Transverse colon (tissue), 4 donors: Measurements from ENCODE around the gene CCDC201. TPM values are rescaled to one million over a fixed set of nuclear protein-coding genes. Genes with fewer than 3 reads are reported as not detected.
"Not testable (repeated sequence)": the region's sequence is repeated elsewhere in the genome, so short reads cannot be mapped to it uniquely, and the experiment has no call there.

Experiments
- DNase-seq: peaks from one replicate; pipeline ENCODE4 v3.0.0-alpha.2; 2019
- H3K27ac ChIP-seq, 4 donors: fragments of 200-600 bp; sonication (generic); 2 replicates each; pipeline ENCODE4 v1.5.1; 2016 to 2018; ENCODE audit warnings: inconsistent platforms in 4 of 4
- H3K27me3 ChIP-seq: fragments of 200-600 bp; sonication (generic); 2 replicates; pipeline ENCODE4 v1.5.1; 2017; ENCODE audit warnings: inconsistent platforms
- H3K36me3 ChIP-seq, 4 donors: fragments of 200-600 bp; sonication (generic); 2 replicates each; pipeline ENCODE4 v1.5.1; 2017 to 2019; ENCODE audit warnings: inconsistent platforms in 4 of 4
- H3K4me1 ChIP-seq, 4 donors: fragments of 200-600 bp; sonication (generic); 2 replicates each; pipeline ENCODE4 v1.5.1; 2017 to 2020; ENCODE audit warnings: inconsistent platforms in 4 of 4
- H3K4me3 ChIP-seq, 4 donors: fragments of 200-600 bp; sonication (generic); 1 replicate in 1 of 4; 2 replicates in 3 of 4; pipeline versions ENCODE4 v1.5.1 to v1.6.1; 2017 to 2019; ENCODE audit warnings: inconsistent platforms in 4 of 4
- H3K9me3 ChIP-seq, 2 donors: fragments of 200-600 bp; sonication (generic); 2 replicates each; pipeline ENCODE4 v1.5.1; 2017 to 2019; ENCODE audit warnings: inconsistent platforms in 2 of 2
- POLR2AphosphoS5 ChIP-seq, 3 donors: sonication (generic); formaldehyde crosslinking; IDR thresholded peaks; one replicate each; pipeline ENCODE4 v1.6.1; 2016; ENCODE audit warnings: antibody characterized with exemption in 3 of 3
- WGBS, 2 donors: methylation state at CpG; one replicate each; pipeline ENCODE4 v1.1.5; 2018; ENCODE audit warnings: low coverage in 1 of 2; 5-methylcytosine and 5-hydroxymethylcytosine counted together
- in situ Hi-C, 4 donors: fragments of 200-750 bp; cut with MboI; loops; one replicate each; pipeline versions ENCODE4 v1.15.0 to v1.15.1; 2017; ENCODE audit warnings: low sequenced_read_pairs in 3 of 4, low pct_ligation_motif_present in 1 of 4, low pct_unique_long_range_greater_than_20kb in 1 of 4
- intact Hi-C: fragments of 100-400 bp; cut with DNase I; formaldehyde crosslinking; loops from one replicate; pipeline ENCODE4 v1.15.1; 2023; ENCODE audit warnings: low total_unique reads
- total RNA-seq, 4 donors: library from RNA; depleted of rRNA; stranded (reverse); fragments of >200 nt; gene quantifications; one replicate each; pipeline ENCODE4 v1.1.0, GENCODE V29; 2016

The CCDC201 gene
- total RNA-seq, 4 donors from 2014 or later: not detected

GRCh38 chr7:45846536-45846935 lies 26.3 kb downstream of the CCDC201 start:
- H3K27me3 ChIP-seq, H3K4me3 ChIP-seq, DNase-seq, H3K9me3 ChIP-seq, H3K4me1 ChIP-seq, H3K36me3 ChIP-seq, in situ Hi-C loops, H3K27ac ChIP-seq, intact Hi-C loops: not testable (repeated sequence)
- 44 to 90% methylated on average over 2 to 5 of the region's 5 CpGs for WGBS, 2 donors

GRCh38 chr7:45841926-45842717 lies 30.8 kb downstream of the CCDC201 start:
- in situ Hi-C loops, H3K4me1 ChIP-seq, H3K27ac ChIP-seq, H3K36me3 ChIP-seq, DNase-seq, intact Hi-C loops, H3K27me3 ChIP-seq, H3K4me3 ChIP-seq, H3K9me3 ChIP-seq: not testable (repeated sequence)
- 55 to 59% methylated on average over 4 of the region's 4 CpGs for WGBS, 2 donors

- H3K4me3 ChIP-seq, intact Hi-C loops, H3K4me1 ChIP-seq, DNase-seq, H3K36me3 ChIP-seq, H3K27me3 ChIP-seq, H3K27ac ChIP-seq, H3K9me3 ChIP-seq, in situ Hi-C loops: not testable (repeated sequence)
- WGBS, 2 donors: 38 to 82% methylated on average over 2 of the region's 2 CpGs
Observed at GRCh38 chr7:45838852-45839251, 34.0 kb downstream of the CCDC201 start.

- peak; percentile 32 to 62 (median 39) for TF ChIP-seq POLR2AphosphoS5 (IDR thresholded peaks at IDR 0.05)
- H3K4me1 ChIP-seq, H3K9me3 ChIP-seq, intact Hi-C loops, H3K4me3 ChIP-seq, H3K36me3 ChIP-seq, in situ Hi-C loops, H3K27me3 ChIP-seq: not testable (repeated sequence)
- H3K27ac ChIP-seq: peak overlapping the region in 2 of 4 donors; percentile 20 to 52
- peak; percentile 52 for DNase-seq
- WGBS, 2 donors: 24 to 53% methylated on average over 4 to 7 of the region's 9 CpGs
Observed at GRCh38 chr7:45832433-45833177, 40.3 kb downstream of the CCDC201 start.

- DNase-seq, H3K27ac ChIP-seq, H3K4me1 ChIP-seq, H3K27me3 ChIP-seq, H3K4me3 ChIP-seq, H3K9me3 ChIP-seq, in situ Hi-C loops, intact Hi-C loops, H3K36me3 ChIP-seq: not testable (repeated sequence)
- WGBS, 2 donors: 93% methylated on average over 12 of the region's 12 CpGs; no CpG with 5 or more reads in 1 of the 2 donors
Observed at GRCh38 chr7:45829846-45830245, 43.0 kb downstream of the CCDC201 start.

- H3K4me3 ChIP-seq, intact Hi-C loops, H3K27me3 ChIP-seq, DNase-seq, H3K9me3 ChIP-seq, H3K4me1 ChIP-seq, H3K36me3 ChIP-seq, in situ Hi-C loops, H3K27ac ChIP-seq: not testable (repeated sequence)
- 97 to 100% methylated on average over 2 to 13 of the region's 13 CpGs for WGBS, 2 donors
Observed at GRCh38 chr7:45827731-45828130, 45.2 kb downstream of the CCDC201 start.

GRCh38 chr7:45826550-45826949 lies 46.3 kb downstream of the CCDC201 start:
- WGBS, 2 donors: 82% methylated on average over 3 of the region's 3 CpGs; no CpG with 5 or more reads in 1 of the 2 donors
- not testable (repeated sequence) for H3K36me3 ChIP-seq

GRCh38 chr7:45818763-45819162 lies 54.1 kb downstream of the CCDC201 start:
- in situ Hi-C loops, H3K36me3 ChIP-seq, intact Hi-C loops, H3K4me1 ChIP-seq, H3K4me3 ChIP-seq, DNase-seq, H3K27ac ChIP-seq, H3K27me3 ChIP-seq, H3K9me3 ChIP-seq: not testable (repeated sequence)
- WGBS, 2 donors: 92% methylated on average over 11 of the region's 12 CpGs; no CpG with 5 or more reads in 1 of the 2 donors

More at GRCh38 chr7:45826550-45826949, 46.3 kb downstream of the CCDC201 start:
- DNase-seq, H3K4me1 ChIP-seq, H3K9me3 ChIP-seq, H3K27me3 ChIP-seq, H3K4me3 ChIP-seq, in situ Hi-C loops, H3K27ac ChIP-seq, intact Hi-C loops: not testable (repeated sequence)

- intact Hi-C loops, H3K4me1 ChIP-seq, in situ Hi-C loops, H3K27ac ChIP-seq, DNase-seq, H3K27me3 ChIP-seq, H3K36me3 ChIP-seq, H3K9me3 ChIP-seq, H3K4me3 ChIP-seq: not testable (repeated sequence)
- 90% methylated on average over 12 of the region's 12 CpGs; no CpG with 5 or more reads in 1 of the 2 donors for WGBS, 2 donors
Observed at GRCh38 chr7:45817913-45818312, 55.0 kb downstream of the CCDC201 start.

- H3K9me3 ChIP-seq, H3K27me3 ChIP-seq, intact Hi-C loops, H3K4me1 ChIP-seq, in situ Hi-C loops, H3K36me3 ChIP-seq, DNase-seq, H3K4me3 ChIP-seq, H3K27ac ChIP-seq: not testable (repeated sequence)
- 100% methylated on average over 1 of the region's 8 CpGs; no CpG with 5 or more reads in 1 of the 2 donors for WGBS, 2 donors
Observed at GRCh38 chr7:45817016-45817415, 55.9 kb downstream of the CCDC201 start.
